CD4-positive, alpha-beta memory T cell (primary cell): ENCODE results near the gene SLC44A1. TPM values are rescaled to one million over a fixed set of nuclear protein-coding genes. Genes with fewer than 3 reads are reported as not detected.

Experiments
- CTCF ChIA-PET: fragments of 350-600 bp; sonication (Branson Sonifier 250); formaldehyde crosslinking; loops from one replicate; lab custom pipeline; 2021; ENCODE audit warnings: inconsistent platforms; ENCODE audit not compliant: partially characterized antibody; lab: Charles Lee
- POLR2A ChIA-PET: fragments of 350-600 bp; sonication (Branson Sonifier 250); formaldehyde crosslinking; loops from one replicate; lab custom pipeline; 2021; ENCODE audit not compliant: partially characterized antibody; lab: Charles Lee
- DNase-seq, 5 donors: peaks; one replicate each; pipeline versions ENCODE4 v3.0.0 to v3.0.0-alpha.2; 2020 to 2022; ENCODE audit warnings: mixed read lengths in 1 of 5
- H3K27ac ChIP-seq: one replicate; pipeline ENCODE4 v1.7.0; 2013; ENCODE audit warnings: low read depth, low read length
- H3K27me3 ChIP-seq: 2 replicates; pipeline ENCODE4 v1.7.0; 2013; ENCODE audit warnings: mild to moderate bottlenecking, low read length, moderate library complexity; ENCODE audit not compliant: insufficient read depth
- H3K36me3 ChIP-seq: 2 replicates; pipeline ENCODE4 v1.7.0; 2013; ENCODE audit warnings: mild to moderate bottlenecking, low read length, moderate library complexity; ENCODE audit not compliant: insufficient read depth
- H3K4me1 ChIP-seq: 2 replicates; pipeline ENCODE4 v1.7.0; 2013; ENCODE audit warnings: mild to moderate bottlenecking, low read length, moderate library complexity; ENCODE audit not compliant: insufficient read depth
- H3K4me3 ChIP-seq, 2 donors: one replicate each; pipeline ENCODE4 v1.7.0; 2013; ENCODE audit warnings: low read length in 2 of 2, mild to moderate bottlenecking in 1 of 2
- H3K9me3 ChIP-seq, 2 donors: one replicate each; pipeline ENCODE4 v1.7.0; 2013; ENCODE audit warnings: low read length in 2 of 2, control low read depth in 1 of 2; ENCODE audit not compliant: control insufficient read depth in 1 of 2
- H3K27ac Mint-ChIP-seq, 7 donors: one replicate each; pipeline ENCODE4 v1.8.0; 2020 to 2021; ENCODE audit warnings: mixed read lengths in 7 of 7, mild to moderate bottlenecking in 6 of 7, inconsistent platforms in 3 of 7, moderate library complexity in 3 of 7
- H3K27me3 Mint-ChIP-seq, 2 donors: one replicate each; pipeline ENCODE4 v1.8.0; 2020 to 2021; ENCODE audit warnings: mixed read lengths in 2 of 2
- H3K36me3 Mint-ChIP-seq, 2 donors: one replicate each; pipeline ENCODE4 v1.8.0; 2020 to 2021; ENCODE audit warnings: mixed read lengths in 2 of 2, inconsistent platforms in 1 of 2, mild to moderate bottlenecking in 1 of 2
- H3K4me1 Mint-ChIP-seq, 4 donors: one replicate each; pipeline ENCODE4 v1.8.0; 2020 to 2021; ENCODE audit warnings: mixed read lengths in 4 of 4, mild to moderate bottlenecking in 1 of 4
- H3K4me3 Mint-ChIP-seq, 8 donors: one replicate each; pipeline ENCODE4 v1.8.0; 2020 to 2021; ENCODE audit warnings: mixed read lengths in 8 of 8, mild to moderate bottlenecking in 7 of 8, moderate library complexity in 6 of 8, inconsistent platforms in 3 of 8
- H3K9me3 Mint-ChIP-seq, 8 donors: one replicate each; pipeline ENCODE4 v1.8.0; 2020 to 2021; ENCODE audit warnings: mixed read lengths in 8 of 8, mild to moderate bottlenecking in 5 of 8, inconsistent platforms in 3 of 8, moderate library complexity in 1 of 8
- intact Hi-C: fragments of 100-400 bp; cut with micrococcal nuclease; formaldehyde crosslinking; loops from one replicate; pipeline ENCODE4 v1.15.1; 2023
- polyA plus RNA-seq, 2 donors: library from polyadenylated mRNA; unstranded; fragments of 300-500 nt; fragmentation: Illumina TruSeq; gene quantifications; one replicate each; pipeline ENCODE4 v1.2.3, GENCODE V29; 2021
- total RNA-seq, 2 experiments: library from RNA; stranded (reverse); gene quantifications; one replicate each; pipeline ENCODE4 v1.2.3, GENCODE V29; 2021

SLC44A1 gene
- total and polyA plus RNA-seq, 4 experiments from 2014 or later: 13.7 to 33.3 (median 17.4) TPM

DNA sequence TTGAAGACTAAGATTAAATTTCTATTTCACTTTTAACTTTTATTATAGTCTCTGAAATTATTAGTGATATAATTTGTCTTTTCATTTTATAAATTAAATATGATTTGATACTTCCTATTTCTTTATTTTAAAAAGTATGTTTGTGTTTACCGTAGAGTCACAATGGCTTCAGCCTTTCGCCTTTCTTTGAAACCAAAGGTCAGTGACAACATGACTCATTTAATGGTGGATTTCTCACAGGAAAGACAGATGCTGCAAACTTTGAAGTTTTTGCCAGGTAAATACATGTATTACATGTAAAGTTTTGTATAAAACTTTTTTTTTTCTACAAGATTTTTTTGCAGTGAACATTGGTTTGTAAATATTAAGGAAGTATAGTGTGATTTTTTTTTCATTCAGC is 239.8 kb downstream of the SLC44A1 start:
- ChIA-PET CTCF (no interaction called here), POLR2A (no interaction called here)
- H3K27ac Mint-ChIP-seq: no peak overlapping the region
- Histone ChIP-seq H3K27ac (no peak overlapping the region), H3K4me3 (no peak overlapping the region), H3K36me3 (no peaks in the 10 kb centered on the region), H3K27me3 (no peaks in the 10 kb centered on the region), H3K9me3 (no peaks in the 10 kb centered on the region), H3K4me1 (no peaks in the 10 kb centered on the region)
- H3K4me1 Mint-ChIP-seq: no peaks in the 10 kb centered on the region
- no peaks in the 10 kb centered on the region for H3K9me3 Mint-ChIP-seq
- H3K27me3 Mint-ChIP-seq: no peaks in the 10 kb centered on the region
- no peak overlapping the region for H3K4me3 Mint-ChIP-seq
- no peaks in the 10 kb centered on the region for H3K36me3 Mint-ChIP-seq
- intact Hi-C loops: no loop called here
- DNase-seq: no peak

DNA sequence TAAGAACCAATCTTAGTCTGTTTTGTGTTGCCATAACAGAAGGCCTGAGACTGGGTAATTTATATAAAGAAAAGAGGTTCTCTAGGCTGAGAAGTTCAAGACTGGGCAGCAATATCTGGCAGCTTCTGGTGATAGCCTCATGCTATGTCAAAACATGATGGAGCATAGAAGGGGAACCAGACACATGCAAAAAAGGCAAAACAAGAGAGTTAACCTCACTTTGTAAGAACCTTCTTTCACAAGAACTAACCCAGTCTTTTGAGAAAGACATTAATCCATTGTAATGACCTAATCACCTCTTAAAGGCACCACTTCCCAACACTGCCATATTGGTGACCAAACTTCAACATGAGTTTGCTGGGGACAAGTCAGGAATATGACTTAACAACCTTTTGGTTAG is 240.7 kb downstream of the SLC44A1 start:
- intact Hi-C loops: no loop called here
- H3K4me1 Mint-ChIP-seq: no peaks in the 10 kb centered on the region
- H3K27ac Mint-ChIP-seq: no peak overlapping the region

More for the DNA sequence above, 240.7 kb downstream of the SLC44A1 start:
- ChIA-PET POLR2A (no interaction called here), CTCF (no interaction called here)
- no peaks in the 10 kb centered on the region for H3K9me3 Mint-ChIP-seq
- Histone ChIP-seq H3K4me3 (no peak overlapping the region), H3K27me3 (no peaks in the 10 kb centered on the region), H3K9me3 (no peaks in the 10 kb centered on the region), H3K4me1 (no peaks in the 10 kb centered on the region), H3K27ac (no peak overlapping the region), H3K36me3 (no peaks in the 10 kb centered on the region)
- DNase-seq: no peak
- H3K4me3 Mint-ChIP-seq: no peak overlapping the region
- H3K27me3 Mint-ChIP-seq: no peaks in the 10 kb centered on the region
- no peaks in the 10 kb centered on the region for H3K36me3 Mint-ChIP-seq

Other genes with a start within 250 kb of the SLC44A1 start
- gene FSD1L, start 203.4 kb downstream of the SLC44A1 start, total RNA-seq: 1 to 10 TPM; 1.6 TPM
- 1 to 10 TPM; 1.2 to 2.0 TPM for gene FSD1L, start 203.4 kb downstream of the SLC44A1 start, polyA plus RNA-seq